D721Med (cell line): ENCODE data around the gene ARHGEF16.
A peak's percentile ranks its signal among the peaks of the same experiment; 100 is the strongest.

Source experiments
- DNase-seq: peaks from one replicate; pipeline ENCODE4 v3.0.0; 2011; ENCODE audit warnings: low spot score; ENCODE audit not compliant: insufficient read length
- FAIRE-seq: peaks from 2 replicates; lab custom pipeline; 2011; peaks lifted over from hg19 to GRCh38; lab: Jason Lieb, UNC
- CTCF ChIP-seq: IDR thresholded peaks from 2 replicates; pipeline ENCODE4 v1.5.1; 2012; ENCODE audit warnings: mild to moderate bottlenecking, control low read depth; ENCODE audit not compliant: insufficient read depth; ENCODE audit errors: missing control alignments

ARHGEF16 gene

DNA sequence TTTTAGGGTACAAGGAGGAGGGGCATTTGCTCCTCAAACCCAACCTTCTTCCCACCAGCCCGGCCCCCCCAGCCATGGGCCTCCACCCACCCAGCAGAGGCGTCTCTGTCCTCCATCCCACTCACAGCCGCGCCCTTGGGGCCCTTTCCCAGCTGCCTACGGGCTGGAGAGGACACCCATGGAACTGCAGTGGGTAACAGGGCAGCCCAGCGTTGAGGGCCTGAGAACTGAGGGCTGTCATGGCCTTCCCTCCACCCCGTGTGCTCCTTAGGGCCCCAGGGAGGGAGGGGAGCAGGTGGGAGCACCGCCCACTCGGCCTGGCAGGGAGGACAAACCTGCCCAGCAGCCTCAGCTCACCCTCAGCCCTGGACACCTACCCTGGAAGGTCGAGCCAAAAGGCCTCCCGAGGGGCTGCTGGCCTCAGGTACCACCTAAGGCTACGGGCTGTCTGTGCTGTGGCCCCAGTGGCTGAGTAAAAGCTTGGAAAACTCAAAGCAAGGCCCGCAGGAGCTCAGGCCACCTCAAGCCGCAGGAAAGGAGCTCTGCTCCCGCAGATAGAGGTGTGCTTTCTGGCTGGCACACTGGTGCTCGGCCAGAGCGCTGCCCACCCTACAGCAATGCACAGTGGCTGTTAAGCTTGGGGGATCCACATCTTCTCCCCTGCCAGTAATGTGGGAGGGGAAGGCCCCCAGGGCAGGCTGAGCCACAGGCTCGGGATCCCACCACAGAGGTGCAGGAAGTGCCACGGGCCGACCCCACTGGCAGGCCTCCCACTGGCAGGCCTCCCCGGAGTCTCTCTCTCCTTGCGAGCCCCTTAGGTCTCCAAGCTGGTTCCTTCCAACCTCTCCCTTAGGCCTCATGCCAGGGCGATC is 2.2 kb upstream of the ARHGEF16 start:
- FAIRE-seq (no peak), DNase-seq (no peak)
- no peak for TF ChIP-seq CTCF

DNA sequence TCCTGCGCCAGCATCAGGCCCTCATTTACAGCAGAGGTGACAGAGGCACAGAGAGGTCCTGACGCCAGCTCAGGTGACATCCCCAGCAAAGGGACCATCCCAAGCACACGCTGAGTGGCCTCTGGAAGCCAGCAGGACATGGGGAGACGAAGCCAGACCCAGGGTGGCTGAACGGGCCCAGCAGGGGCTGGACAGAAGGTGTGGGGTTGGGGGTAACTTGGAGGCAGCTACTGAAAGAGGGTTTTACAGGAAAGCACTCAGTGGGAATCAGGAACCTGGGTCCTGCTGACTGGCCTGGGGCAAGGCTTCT is 1.6 kb upstream of the ARHGEF16 start:
- no peak for DNase-seq
- no peak for TF ChIP-seq CTCF
- FAIRE-seq: no peak

DNA sequence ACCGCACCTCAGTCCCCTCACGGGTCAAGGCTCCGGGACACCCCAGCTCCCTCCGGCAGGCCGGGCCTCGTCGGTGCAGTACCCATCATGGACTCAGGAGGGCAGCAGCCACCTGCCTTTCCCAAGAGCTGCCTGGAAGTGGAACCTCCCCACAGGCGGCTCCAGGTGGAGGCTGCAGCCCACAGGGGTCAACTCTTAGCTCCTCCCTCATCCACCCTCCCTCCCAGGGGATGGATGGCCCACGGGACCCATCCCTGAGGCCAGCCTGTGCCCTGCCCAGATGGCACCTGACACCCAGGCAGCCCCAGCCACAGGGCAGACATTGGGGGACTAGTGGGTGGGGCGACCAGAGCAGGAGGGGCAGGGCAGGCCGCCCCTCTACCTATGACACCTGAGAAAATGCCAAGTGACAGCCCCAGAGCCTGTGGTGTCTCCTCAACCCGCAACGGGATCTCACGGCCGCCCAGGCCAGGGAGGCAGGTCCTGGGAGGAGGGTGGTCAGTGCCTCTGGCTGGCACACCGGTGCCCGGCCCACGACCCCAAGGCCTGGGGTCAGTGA is 1.2 kb upstream of the ARHGEF16 start:
- TF ChIP-seq CTCF: peak; percentile 75
- FAIRE-seq (no peak), DNase-seq (peak; percentile 54)

DNA sequence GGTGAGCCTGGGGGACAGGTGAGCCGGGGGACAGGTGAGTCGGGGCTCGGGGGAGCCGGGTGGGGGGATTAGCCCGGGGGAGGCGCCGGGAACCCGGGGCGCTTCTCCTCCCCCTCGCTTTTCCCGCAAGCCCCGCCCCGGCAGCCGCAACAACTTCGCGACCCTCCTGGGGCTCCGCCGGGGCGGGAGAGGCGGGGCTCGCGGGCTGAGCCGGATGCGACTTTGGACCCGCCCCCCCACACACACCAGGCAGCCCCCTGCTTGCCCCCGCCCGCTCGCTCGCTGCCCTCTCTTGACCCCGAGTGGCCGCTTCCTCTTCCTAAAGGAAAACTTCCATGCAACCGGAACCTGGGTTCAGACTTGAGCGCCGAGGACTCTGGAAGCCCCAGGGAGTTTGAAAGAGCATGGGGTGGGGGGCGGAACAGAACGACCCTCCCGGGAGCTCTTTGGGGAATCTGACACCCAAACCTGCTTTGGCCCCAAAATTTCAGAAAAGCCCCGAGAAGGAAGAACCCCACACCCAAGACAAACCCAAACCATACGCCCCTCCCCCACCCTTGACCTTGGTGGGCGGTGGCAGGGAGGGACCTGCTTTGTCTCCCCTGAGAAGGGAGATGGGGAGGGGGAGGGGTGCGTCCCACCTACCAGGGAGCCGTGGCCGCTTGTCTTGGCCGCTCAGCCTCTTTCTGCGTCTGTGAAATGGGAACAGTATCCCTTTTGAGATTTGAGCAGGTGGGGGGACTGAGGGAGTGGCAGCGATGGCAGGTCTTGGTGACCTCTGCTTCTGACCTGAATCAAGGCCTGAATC is 550 bp downstream of the ARHGEF16 start:
- no peak for TF ChIP-seq CTCF
- no peak for DNase-seq
- no peak for FAIRE-seq

DNA sequence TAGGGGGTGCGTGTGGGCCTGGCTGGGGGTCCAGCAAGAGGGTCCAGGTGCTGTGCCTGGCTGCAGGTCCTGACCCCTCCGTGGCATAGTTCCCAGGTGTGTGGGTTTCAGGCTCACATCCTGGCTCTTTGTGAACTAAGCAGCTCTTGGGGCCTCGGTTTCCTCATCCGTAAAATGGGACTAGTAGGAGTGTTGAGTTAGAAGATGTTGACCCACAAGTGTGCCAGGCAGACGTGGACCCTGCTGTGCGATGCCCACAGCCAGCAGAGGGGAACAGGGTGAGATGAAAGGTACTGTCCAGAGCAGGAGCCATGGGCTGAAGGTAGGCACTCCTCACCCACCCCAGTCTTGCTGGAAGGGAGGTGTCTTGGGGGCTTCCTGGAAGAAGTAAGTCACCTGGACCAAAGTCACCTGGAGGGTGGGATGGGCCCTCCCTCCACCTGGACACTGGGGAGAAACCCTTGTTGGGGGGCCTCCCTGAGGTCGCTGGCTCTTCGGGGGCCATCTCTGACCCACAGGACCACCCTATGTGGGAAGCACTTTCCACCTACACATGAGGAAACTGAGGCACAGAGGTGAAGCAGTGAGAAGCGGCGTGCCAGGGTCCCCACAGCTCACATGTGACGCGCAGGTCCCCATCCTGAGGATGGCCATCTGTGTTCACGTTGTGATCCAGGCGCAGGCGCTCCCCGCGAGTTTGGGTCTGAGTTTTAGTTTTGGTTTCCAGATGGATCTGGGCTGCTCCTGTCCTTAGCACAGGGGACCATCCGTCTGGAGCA is 1.4 kb downstream of the ARHGEF16 start:
- no peak for DNase-seq
- no peak for FAIRE-seq
- TF ChIP-seq CTCF: no peak

DNA sequence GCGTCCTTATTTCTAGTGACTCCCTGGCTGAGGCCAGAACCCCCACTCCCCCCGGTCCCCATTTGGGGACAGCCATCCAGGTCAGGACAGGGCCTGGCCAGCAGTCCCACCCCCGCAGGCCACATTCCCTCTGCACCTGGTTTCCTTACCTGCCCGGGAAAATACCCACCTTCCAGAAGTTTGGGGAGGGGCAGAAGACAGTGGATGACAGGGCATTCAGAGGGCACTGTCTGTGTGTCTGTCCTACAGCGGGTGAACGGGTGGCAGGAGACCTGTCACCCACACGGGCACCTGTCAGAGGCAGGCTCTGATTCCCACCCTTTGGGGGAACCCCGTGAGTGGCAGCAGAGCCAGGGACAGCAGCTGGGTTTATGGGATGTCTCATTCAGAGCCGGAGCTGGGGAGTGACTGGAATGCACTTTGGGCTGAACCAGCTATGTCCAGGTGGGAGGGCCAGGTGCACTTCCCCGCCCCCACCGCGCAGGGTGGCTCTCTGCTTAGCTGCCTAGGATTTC is 2.0 kb downstream of the ARHGEF16 start:
- TF ChIP-seq CTCF: no peak
- no peak for DNase-seq
- FAIRE-seq: no peak
